Fibroblast of pulmonary artery (primary cell): Measurements from ENCODE around the gene RTKN.
A peak's percentile ranks its signal among the peaks of the same experiment; 100 is the strongest.
"Not testable (repeated sequence)": the region's sequence is repeated elsewhere in the genome, so short reads cannot be mapped to it uniquely, and the experiment has no call there.

ENCODE experiments used
- DNase-seq: peaks from one replicate; pipeline ENCODE4 v3.0.0-alpha.2; 2010; ENCODE audit warnings: low read depth
- H3K4me3 ChIP-seq: replicated peaks from 2 replicates; pipeline ENCODE4 v1.5.1; 2011; ENCODE audit warnings: low read depth, mild to moderate bottlenecking, control low read depth, low read length, moderate library complexity
- CTCF ChIP-seq: IDR thresholded peaks from 2 replicates; pipeline ENCODE4 v1.5.1; 2011; ENCODE audit warnings: mild to moderate bottlenecking, control low read depth, low read length, inconsistent platforms; ENCODE audit errors: missing control alignments

RTKN gene

GRCh38 chr2:74471332-74472065 is 29.8 kb upstream of the RTKN start:
- no peak for DNase-seq

GRCh38 chr2:74470742-74471141 is 29.0 kb upstream of the RTKN start:
- DNase-seq, result not testable (repeated sequence)

More at GRCh38 chr2:74471332-74472065, 29.8 kb upstream of the RTKN start:
- no peak for TF ChIP-seq CTCF
- peak overlapping the region; percentile 66 for H3K4me3 ChIP-seq

GRCh38 chr2:74464406-74464805 is 22.7 kb upstream of the RTKN start:
- peak overlapping the region; percentile 80 for H3K4me3 ChIP-seq
- TF ChIP-seq CTCF, result no peak
- no peak for DNase-seq

More at GRCh38 chr2:74470742-74471141, 29.0 kb upstream of the RTKN start:
- H3K4me3 ChIP-seq, result not testable (repeated sequence)

GRCh38 chr2:74462786-74463105 is 21.0 kb upstream of the RTKN start:
- no peak for DNase-seq
- no peak for TF ChIP-seq CTCF
- H3K4me3 ChIP-seq, result no peak overlapping the region

- no peak for DNase-seq
- H3K4me3 ChIP-seq, result no peak overlapping the region
- no peak for TF ChIP-seq CTCF
These were observed 20.5 kb upstream of the RTKN start for GRCh38 chr2:74462054-74462785.

GRCh38 chr2:74461187-74462053 is 19.7 kb upstream of the RTKN start:
- DNase-seq, result no peak
- H3K4me3 ChIP-seq, result no peak overlapping the region
- TF ChIP-seq CTCF, result peak; percentile 7

GRCh38 chr2:74460187-74460586 is 18.4 kb upstream of the RTKN start:
- H3K4me3 ChIP-seq, result not testable (repeated sequence)

GRCh38 chr2:74459503-74460118 is 17.9 kb upstream of the RTKN start:
- DNase-seq, result not testable (repeated sequence)
- H3K4me3 ChIP-seq, result peak overlapping the region; percentile 97

More at GRCh38 chr2:74460187-74460586, 18.4 kb upstream of the RTKN start:
- DNase-seq, result not testable (repeated sequence)
